NCI-H2029 (cell line): ENCODE measurements around the gene AKR7A2.
A peak's percentile ranks its signal among the peaks of the same experiment; 100 is the strongest.

Source experiments
- DNase-seq: peaks from one replicate; lab custom pipeline; 2025; lab: John Stamatoyannopoulos, UW

The AKR7A2 gene

DNA sequence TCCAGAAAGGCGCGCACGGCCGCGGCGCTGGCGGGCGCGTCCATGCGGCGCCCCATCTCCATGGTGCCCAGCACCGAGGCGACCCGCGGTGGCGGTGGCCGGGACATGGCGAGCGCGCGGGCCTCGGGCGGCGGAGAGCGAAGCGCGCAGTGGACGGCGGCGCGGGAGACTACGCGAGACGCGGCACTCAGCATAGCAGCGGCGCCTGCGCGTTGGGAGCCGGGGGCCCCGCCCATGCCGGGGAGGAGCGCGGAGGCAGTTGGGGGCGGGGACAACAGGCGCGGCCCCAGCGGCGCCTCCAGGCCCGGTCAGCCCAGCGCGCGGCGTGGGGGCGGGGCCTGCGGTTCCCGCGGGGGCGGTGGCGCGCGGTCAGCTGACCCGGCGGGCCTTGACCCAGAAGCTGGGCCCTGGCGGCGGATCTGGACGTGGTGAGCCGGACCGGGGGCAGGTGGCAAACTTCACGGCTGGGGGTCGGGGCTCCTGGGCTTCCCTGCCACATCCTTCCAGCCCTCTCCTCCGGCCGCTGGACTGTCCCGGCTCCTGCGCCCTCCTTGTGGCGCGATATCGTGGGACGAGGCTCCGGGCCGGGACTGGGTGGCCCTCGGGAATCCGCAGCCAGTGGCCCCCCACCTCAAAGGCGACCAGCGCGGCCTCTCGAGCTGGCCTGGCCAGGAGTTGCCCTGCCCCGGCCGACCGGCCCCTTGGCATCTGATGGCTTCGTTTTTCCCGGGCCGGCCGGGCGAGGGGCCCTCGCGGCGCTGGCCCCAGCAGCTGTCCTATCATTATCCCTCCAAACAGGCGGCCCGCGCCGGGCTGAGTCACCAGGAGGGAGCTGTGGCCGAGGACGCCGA, at the start of gene AKR7A2, which contains the start of gene SLC66A1:
Gene AKR7A2 (minus strand): TSS at position 214 of the 851 bp plus-strand sequence. CDS start 20 bp downstream, at position 194.
Gene SLC66A1 (plus strand): TSS at position 396 of the 851 bp plus-strand sequence. CDS start 5,352 bp downstream, outside the sequence.
- DNase-seq: peak; percentile 65

DNA sequence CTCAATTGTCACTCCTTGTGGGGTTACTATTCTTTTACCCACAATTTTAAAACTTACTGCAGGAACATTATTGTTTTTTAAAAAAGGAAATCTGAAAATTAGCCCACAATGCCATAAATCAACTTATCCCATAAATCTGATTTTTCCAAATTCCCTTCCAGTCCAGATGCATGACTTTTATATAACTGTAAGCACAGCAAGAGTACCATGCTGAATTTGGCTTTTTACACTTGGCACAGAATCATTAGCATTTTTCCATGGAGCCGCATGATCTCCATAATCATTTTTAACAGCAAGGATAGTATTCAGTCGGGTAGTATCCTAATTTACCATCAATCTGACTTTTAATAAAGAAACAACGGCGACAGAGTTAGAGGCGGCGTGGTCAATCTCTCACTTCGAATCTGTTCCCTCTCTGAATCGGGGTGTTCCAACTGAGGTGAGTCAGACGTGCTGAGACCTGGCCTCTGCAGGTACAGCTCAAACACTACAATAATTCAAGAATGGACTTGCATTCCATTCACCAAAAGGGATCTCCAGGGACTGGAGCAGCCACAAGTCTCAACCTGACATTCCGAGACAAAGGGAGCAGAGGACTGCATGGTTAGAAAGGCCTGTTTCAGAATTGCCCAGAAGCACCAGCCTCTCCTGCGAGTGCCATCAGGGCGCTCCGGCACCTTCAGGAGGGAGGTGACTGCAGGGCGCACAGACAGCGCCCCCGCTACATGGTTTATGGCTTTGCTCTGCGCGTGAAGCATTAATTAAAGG, 49.1 kb upstream of the AKR7A2 start:
- DNase-seq: no peak

DNA sequence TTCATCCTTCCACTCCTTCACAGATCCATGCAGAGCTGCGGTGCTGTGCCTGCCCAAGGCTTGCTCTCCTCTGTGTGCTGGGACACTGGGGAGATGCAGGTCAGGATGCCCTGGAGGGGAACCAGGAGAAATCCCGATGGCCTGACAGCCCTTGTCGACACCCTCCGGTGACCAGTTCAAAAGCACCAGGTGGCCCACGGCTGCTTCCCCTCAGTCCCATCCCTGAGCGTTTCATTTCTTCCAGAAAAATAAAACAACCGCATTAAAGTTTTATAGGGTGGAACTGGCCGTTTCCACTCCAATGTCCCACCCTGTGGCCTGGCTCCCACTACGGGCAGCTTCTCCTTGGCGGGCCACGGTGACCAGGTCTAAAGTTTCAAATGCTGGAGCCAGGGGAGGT, 48.5 kb upstream of the AKR7A2 start:
- DNase-seq: no peak

DNA sequence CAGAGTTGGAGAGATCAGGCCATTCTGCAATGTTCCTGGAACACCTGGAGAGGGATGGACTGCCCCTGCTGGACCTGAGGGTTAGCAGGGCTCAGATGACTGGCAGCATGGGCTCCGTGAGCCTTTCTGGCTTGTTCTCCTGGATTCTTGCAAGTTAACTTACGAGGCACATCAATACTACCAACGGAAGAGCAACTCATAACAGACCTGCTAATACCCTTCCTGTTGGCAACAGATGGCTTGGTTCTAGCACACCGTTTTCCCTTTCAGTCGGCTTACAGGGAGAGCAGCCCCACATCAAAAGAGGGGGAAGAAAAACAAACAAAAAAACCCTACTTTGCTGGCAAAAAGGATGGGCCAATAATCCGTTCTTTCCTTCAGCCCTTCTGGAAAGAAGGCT, 48.1 kb upstream of the AKR7A2 start:
- no peak for DNase-seq

DNA sequence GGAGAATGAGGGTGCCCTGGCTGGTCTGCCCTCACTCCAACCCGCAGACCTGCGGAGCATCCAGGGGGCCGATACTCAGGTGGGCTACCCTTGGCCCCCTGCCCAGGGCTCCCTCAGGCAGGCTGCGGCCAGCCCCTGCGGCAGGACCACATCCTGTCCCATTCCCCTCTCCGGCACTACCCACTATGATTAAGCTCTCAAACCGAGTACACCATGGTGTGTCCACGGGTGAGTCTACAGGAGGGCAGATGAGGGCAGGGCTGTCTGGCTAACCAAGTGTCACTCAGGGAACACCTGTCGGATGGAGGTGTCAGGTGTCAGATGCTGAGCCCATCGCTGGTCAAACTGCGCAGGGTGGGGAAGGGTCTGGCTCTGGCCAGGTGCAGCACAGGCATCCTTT, 47.4 kb upstream of the AKR7A2 start:
- peak; percentile 32 for DNase-seq

DNA sequence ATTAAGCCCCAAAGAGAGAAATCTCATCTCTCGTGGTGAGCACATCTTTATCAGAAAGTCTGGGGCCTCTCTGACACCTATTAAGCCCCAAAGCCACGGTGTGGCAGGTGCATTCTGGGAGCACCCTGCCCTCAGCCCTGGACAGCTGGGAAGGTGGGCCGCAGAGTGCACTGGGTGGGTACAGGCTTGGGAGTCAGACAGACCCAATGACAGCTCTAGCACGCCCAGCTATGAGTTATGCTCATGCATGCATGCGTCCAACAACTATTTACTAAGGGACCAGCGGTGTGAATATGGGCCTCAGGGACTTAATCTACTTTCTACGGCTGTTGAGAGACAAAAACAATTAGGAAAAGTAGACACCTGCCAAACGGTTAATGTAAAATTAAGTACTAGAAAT, 46.8 kb upstream of the AKR7A2 start:
- no peak for DNase-seq

DNA sequence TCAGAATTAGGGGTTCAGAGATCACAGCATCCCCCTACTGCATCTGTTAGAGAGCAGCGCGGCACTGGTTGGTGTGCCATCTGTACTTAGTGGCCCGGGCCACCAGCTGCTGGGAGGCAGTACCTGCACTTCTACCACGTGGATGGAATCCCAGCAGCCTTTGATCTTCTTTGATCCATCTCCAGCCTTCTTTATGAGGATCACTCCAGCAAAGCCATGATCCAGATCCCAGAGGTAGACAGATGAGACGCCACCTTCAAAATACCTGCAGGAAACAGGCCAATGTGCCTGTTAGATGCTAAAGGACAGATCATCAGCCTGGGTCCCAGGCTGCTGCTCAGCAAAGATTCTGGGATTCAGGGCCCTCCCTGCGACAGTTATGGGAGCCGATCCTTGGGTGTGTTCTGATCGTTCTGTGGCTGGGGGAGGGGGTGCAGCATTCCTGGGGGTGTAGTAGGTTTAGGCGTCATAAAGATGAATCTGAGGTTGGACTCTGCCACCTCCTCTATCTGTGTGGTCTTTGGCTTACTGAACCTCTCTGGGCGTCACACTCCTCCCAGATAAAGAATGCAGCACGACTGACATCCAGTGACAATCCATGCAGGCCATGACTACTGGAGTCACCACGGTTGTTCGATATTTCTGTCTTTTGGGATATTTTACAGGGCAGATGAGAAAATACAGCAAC, 45.5 kb upstream of the AKR7A2 start:
- no peak for DNase-seq

DNA sequence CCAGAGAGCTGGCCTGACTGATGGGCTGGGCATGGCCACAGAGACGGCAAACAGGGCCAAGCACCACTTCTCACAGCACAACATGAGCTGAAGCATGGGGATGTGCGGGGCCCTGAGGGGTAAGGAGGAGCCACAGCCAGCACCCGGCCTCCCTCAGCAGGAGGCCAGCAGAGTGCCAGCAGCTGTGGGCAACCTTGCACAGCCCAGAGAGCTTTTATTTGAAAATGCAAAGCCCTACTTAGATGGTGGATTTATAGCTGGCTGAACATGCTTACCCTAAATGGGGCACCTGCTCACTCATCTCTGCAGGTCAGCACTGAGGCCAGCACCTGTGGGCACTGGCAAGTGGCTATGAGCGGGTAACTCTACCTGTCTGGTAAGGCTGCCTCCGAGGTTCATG, 44.3 kb upstream of the AKR7A2 start:
- DNase-seq: peak; percentile 62

DNA sequence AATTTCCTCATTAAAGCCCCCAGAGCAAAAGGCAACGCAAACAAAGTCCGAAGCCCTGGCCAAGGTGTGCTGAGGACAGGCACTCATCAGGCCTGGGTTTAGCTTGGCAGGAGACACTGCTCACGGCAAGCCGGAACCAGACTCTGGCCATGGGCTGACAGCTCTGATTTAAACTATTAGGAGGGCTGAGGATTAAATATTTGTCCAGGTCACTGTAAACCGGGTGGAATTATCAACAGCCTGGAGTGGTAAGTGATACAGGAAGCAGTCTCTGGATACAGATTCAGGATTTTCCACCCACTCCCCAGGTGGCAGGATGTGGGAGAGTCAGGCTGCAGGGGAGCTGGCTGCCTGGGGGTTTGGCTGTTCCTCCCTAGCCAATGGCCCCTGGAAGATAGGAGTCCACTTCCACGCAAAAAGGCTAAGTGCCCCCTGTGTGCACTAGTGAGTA, 42.6 kb upstream of the AKR7A2 start:
- peak; percentile 65 for DNase-seq

DNA sequence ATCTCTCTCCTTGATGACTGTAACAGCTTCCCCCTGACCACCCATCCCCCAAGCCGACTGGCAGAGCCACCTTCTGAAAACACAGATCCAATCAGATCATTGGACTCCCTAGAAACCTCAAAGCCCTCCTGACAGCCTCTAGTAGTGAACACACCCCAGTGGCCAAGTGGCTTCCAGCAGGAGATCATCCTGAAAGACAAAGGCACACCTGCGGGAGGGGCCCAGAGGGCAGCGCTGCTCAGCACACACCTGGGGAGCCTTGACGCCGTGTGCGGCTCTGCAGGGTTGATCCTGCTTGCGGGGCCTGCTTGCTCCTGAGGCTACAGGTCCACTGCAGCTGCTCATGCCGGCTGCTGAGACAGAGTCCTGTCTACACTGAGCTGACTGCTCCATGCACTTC, 41.7 kb upstream of the AKR7A2 start:
- peak; percentile 65 for DNase-seq

DNA sequence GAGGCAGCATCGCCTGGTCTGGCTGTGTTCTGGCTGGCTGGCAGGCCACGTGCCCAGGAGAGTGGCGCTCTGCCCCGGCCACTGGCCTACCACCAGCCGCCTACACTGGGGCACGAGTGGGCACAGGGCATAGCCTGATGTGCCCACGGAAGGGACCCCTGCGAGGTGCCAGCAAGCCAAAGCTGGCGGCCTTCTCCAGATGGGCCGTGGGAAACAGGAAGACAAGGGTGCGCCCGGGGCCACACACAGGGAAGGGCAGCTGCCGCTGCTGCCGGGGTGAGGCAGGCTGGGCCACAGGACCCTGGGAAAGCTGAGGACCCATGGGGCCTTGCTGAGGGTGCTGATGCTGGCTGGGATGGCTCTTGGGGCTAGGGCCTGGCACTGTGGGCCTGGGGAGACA, 40.9 kb upstream of the AKR7A2 start:
- DNase-seq: no peak

DNA sequence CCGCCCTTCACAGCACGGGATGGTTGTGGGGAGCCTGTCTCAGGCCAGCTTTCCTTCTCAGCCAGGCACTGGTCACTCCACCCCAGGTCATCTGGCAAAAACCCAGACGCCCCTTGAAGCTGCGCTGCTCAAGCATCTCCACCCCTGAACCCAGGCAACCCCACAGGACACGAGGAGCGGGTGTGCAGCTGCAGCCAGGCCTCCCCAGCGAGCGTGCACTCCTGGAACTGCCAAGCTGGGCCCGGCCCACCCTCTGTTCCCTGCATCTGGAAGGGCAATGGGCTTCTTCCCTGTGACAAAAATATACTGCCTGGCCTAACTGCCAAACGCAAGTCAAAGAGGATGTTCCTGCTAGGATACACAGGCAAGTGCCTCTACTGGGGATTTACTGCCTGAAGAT, 39.9 kb upstream of the AKR7A2 start:
- DNase-seq: no peak

DNA sequence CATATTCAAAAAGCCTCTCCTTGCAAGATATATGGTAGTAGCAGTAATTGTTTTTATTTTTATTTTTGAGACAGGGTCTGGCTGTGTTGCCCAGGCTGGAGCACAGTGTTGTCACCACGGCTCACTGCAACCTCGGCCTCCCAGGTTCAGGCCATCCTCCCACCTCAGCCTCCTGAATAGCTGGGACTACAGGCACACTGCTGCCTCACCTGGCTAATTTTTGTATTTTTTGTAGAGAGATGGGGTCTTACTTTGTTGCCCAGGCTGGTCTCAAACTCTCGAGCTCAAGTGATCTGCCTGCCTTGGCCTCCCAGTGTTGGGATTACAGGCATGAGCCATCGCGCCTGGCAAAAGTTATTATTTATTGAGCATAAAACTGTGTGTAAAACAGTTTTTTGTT, 38.6 kb upstream of the AKR7A2 start:
- no peak for DNase-seq

DNA sequence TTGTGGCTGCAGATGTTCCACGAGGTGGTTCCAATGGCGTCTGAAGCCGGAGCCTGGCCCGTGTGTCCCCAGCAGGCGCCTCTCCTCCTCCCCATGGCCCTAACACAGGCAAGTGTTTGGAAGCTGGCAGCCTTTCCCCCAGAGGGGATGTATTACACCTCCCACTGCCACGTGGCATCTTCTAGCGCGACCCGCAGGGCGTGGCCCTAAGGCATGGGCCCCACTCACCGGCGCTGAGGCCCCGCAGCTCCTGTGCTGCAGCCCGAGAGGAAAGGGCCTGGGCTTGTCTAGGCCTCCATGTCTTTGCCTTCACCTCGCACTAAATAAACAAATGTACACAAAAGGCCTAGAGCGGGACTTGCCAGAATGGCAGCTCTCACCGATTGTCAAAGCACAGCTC, 38.1 kb upstream of the AKR7A2 start:
- no peak for DNase-seq

DNA sequence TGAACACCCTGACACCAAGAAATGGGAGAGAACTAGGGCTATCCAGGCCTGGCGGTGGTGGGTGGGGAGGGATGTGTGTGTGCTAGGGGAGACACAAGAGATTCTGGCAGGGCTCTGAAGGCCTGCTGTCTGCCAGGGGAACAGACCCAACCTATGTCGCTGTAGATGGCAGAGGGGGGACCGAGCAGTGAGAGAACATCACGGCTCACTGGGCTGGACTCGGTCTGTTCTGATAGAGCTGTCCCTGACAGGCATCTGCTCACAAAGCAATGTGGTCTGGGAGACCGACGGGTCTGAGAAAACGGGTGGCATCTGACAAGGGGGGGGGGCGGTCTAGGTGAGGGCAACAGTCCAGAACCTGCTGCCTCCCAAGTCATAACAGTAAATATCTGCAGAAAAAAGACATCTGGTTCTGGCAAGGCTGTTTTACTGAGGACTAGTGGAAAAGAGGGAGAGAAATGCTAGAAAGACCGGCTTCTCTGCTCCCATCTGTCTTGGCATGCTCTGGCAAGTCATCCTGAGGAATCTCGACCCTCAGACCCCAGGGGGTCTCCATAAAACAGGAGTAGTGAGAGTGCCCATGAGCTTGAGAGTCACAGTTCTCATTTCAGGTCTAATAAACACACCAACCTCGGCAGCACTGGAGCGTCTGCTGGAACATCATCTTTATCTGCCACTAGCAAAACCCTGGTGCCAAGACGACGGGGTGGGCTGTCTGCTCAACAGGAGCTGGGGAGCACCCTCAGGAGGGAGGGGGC, 36.7 kb upstream of the AKR7A2 start:
- DNase-seq: no peak

DNA sequence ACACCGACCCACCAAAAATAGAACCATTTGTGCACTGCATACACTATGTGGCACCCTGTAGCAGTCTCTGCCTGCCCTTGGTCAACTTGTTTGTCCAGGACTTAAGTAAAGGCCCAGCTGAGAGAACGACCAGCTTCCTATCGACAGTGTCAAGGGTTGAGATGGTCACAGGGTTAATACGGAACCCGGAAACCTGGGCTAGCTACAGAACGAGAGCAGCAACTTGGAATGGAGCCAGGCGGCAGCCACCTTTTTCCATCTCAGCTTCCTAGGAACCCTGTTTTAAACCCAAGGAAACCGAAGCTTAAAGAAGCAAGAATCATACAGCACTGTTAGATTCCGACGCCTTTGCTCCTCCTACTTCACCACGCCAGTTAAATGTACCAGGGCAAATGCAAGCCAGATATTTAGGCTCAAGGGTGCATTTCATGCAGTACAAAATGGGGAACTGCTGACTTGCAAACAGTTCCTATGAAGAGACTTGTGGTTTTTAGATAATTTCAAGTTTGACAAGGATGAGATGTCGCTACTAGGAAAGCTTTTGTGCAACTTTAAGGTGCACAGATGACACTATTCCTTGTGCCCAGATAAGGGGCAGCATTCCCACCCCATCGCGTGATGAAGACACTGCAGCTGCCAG, 35.7 kb upstream of the AKR7A2 start:
- peak; percentile 8 for DNase-seq

DNA sequence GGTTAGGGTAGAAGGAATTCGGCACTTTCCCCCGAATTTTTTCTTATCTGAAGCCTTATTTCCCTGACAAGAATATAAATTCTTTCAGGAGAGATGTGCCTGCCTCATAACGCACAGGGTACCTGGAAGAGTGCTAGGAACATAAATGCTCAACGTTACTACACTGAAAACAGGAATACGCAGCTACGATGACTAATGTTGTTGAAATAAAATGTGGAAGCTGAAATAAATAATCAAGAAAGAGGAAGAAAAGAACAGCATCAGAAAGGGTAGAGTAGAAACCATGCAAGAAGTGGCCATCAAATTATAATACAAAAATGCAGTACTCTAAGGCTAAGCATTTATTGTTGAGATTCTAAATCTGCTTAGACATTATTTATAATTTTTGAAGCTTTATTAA, 34.1 kb upstream of the AKR7A2 start:
- no peak for DNase-seq

DNA sequence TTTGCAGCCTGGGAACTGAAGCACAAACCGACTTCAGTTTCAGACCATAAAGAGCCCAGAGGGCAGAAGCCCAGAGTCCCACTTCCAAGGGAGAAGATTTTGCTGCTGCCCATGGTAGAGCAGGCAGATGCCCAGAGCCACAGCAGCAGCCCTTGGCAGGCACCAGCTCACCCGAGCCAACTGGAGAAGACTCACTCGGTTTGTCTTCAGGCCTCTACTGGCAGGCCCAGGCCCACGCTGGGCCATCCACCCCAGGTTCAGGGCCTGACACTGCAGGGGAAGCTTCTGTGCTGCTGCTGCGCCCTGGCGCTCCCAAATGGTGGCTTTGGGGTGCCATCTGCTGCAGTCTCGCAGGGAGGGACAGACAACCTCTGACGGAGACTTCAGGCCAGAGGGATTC, 33.4 kb upstream of the AKR7A2 start:
- no peak for DNase-seq

DNA sequence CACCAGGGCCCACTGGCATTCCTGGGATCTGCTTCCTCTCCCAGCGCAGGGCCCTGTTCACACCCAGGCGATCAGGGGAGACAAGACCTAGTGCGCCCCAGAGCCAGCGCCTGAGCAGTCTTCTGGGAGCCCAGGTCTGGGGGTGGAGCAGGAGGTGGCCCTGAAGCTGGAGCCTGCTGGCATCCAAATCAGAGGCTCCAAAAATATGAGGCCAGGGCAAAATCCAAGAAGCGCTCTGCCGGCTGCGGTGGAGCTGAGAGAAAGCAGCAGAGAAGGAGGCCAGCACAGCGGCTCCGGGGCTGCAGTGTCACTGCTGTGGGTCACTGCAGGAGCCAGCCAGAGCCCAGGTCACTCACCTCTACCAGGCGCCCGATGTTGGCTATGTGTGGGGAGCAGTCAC, 32.9 kb upstream of the AKR7A2 start:
- no peak for DNase-seq

DNA sequence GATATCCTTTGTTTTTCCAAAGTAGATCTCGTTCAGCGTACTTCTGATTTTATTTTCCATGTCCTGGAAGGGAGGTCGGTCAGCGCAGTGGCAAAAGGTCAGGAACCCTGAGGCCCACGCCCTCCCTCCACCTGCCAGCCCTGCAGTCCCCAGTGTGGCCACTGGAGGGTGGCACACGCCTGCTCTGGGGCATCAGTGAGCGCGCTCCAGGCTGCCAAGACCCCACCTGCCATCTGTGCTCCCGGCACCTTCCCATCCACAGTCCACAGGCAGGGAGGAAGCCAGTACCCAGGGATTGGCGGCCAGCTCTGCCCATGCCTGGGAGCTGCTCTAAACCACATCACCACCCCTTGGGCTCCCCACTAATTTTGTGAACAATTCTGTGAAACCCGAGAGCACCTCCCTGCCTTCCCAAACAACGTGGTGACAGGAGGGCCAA, 32.4 kb upstream of the AKR7A2 start:
- DNase-seq: peak; percentile 41
